Measurements from ENCODE around the gene ZNF394. TPM values are rescaled to one million over a fixed set of nuclear protein-coding genes. Genes with fewer than 3 reads are reported as not detected.
"Not testable (repeated sequence)": the region's sequence is repeated elsewhere in the genome, so short reads cannot be mapped to it uniquely, and the experiment has no call there.

Gene ZNF394
- 10 to 100 TPM; 10.8 to 20.2 TPM for total RNA-seq

DNA sequence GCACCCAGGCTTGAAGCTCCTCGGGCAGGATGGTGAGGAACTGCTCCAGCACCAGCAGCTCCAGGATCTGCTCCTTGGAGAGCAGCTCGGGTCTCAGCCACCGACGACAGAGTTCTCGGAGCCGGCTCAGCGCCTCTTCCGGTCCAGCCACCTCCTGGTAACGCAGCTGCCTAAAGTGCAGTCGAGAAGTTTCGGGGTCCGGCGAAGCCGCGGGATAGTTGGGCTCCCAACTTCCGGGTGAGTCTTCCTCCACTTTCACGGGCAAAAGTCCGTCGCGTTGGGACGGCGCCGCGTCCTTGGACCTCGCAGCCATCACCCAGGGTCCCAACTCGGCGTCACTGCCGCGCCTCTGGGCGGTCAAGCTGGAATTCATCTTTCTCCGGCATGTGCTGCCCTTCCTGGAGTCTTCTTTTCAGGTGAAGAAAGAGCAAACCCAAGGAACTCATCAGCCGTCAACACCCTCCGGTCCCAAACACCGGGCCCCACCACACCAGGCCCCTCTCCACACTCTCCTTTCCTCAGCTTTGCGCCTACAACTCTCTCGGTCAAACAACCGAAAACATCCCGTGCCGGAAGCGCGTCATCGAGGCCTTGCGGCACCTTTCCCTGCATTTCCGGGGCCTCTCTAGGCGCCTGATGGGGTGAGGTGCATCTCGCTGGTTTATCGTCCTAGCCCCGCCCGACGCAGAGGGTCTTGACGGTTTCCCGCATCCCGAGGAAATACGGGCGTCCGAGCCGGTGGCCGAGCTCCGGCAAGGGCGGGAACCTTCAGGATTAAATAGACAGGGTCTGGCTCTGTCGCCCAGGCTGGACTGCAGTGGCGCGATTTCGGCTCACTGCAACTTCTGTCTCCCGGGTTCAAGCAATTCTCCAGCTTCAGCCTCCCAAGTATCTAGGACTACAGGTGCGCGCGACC, at the start of gene ZNF394:
Gene ZNF394, minus strand, starts transcription at position 561 of the 916 bp plus-strand sequence. Its CDS starts 188 bp downstream, at position 373.
- Histone ChIP-seq H3K4me3 (peak within 1 kb of the TSS; percentile 75 to 80), H3K4me1 (peaks cover 0 to 26% of the 10 kb centered on the region in 2 donors), H3K36me3 (peaks cover 27% of the 10 kb centered on the region), H3K9me3 (peaks cover 0 to 1% of the 10 kb centered on the region in 2 donors), H3K27me3 (no peaks in the 10 kb centered on the region), H3K27ac (peak within 1 kb of the TSS; percentile 92 to 93)
- DNase-seq (ENCODE audit: low spot score) = peak; percentile 92
- TF ChIP-seq, protein P1, sequence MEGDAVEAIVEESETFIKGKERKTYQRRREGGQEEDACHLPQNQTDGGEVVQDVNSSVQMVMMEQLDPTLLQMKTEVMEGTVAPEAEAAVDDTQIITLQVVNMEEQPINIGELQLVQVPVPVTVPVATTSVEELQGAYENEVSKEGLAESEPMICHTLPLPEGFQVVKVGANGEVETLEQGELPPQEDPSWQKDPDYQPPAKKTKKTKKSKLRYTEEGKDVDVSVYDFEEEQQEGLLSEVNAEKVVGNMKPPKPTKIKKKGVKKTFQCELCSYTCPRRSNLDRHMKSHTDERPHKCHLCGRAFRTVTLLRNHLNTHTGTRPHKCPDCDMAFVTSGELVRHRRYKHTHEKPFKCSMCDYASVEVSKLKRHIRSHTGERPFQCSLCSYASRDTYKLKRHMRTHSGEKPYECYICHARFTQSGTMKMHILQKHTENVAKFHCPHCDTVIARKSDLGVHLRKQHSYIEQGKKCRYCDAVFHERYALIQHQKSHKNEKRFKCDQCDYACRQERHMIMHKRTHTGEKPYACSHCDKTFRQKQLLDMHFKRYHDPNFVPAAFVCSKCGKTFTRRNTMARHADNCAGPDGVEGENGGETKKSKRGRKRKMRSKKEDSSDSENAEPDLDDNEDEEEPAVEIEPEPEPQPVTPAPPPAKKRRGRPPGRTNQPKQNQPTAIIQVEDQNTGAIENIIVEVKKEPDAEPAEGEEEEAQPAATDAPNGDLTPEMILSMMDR (IDR thresholded peaks at IDR 0.05) = no peak

DNA sequence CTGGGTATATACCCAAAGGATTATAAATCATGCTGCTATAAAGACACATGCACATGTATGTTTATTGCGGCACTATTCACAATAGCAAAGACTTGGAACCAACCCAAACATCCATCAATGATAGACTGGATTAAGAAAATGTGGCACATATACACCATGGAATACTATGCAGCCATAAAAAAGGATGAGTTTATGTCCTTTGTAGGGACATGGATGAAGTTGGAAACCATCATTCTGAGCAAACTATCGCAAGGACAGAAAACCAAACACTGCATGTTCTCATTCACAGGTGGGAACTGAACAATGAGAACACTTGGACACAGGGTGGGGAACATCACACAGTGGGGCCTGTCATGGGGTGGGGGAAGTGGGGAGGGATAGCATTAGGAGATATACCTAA, 49.5 kb upstream of the ZNF394 start:
- peaks cover 15% of the 10 kb centered on the region for H3K36me3 ChIP-seq
- H3K4me1 ChIP-seq = peaks cover 0 to 19% of the 10 kb centered on the region in 2 donors
- H3K9me3 ChIP-seq; H3K4me3 ChIP-seq; DNase-seq (ENCODE audit: low spot score); H3K27me3 ChIP-seq; H3K27ac ChIP-seq: not testable (repeated sequence)

DNA sequence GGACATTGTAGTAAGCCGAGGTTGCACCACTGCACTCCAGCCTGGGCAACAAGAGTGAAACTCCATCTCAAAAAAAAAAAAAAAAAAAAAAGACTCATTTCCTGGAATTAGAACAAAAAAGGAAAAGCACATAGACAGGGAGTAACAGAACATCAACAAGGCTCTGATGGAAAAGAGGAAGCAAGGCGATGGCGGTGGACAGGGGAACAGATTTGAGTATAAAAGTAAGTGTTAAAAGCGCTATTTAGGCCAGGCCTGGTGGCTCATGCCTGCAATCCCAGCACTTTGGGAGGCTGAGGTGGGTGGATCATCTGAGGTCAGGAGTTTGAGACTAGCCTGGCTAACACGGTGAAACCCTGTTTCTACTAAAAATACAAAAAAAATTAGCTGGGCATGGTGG, 45.2 kb upstream of the ZNF394 start:
- not testable (repeated sequence) for DNase-seq (ENCODE audit: low spot score); H3K4me3 ChIP-seq; H3K4me1 ChIP-seq; H3K27ac ChIP-seq; H3K27me3 ChIP-seq
- H3K9me3 ChIP-seq = peaks cover 4 to 20% of the 10 kb centered on the region in 2 donors
- peaks cover 15% of the 10 kb centered on the region for H3K36me3 ChIP-seq

DNA sequence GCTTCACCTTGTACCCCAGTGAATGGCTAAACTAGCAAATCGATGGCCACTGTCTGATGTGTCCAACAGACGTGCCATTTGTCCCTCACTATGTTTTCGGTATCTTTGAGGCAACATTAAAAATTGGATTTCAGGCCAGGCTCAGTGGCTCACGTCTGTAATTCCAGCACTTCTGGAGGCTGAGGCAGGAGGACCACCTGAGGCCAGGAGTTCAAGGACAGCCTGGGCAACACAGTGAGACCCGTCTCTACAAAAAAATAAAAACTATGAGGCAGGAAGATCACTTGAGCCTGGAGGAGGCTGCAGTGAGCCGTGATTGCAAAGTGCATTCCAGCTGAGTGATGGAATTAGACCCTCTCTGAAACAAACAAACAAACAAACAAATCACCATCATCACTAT, 43.8 kb upstream of the ZNF394 start:
- H3K9me3 ChIP-seq = peaks cover 5 to 28% of the 10 kb centered on the region in 2 donors
- TF ChIP-seq, protein P1 (IDR thresholded peaks at IDR 0.05) = no peak

DNA sequence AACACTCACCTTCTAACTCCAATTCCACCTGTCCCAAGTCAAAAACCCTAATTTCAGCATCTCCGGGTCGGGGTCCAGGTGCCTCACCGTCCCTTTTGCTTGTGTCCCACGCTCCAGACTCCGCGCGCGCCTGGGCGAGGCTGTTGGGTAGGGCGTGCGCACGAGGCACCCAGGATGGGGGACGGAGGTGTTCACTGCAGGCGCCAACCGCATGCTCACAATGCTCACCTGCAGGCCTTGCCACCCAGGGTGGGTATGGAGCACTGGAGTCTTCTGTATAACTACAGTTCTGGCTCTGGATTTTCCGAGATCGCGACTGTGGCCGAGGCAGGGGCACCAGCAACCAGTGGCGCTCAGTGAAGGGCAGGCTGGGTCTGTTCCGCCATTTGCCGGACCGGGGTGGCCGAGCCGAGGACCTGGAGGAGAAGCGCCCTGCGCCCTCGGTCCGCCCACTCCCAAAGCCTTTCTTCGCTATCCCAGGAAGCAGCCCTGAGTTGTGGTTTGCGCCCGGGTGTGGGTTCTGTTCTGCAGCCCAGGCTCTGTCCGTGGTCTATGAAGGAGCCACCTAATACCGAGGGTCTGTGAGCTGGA, 43.1 kb upstream of the ZNF394 start:
- Histone ChIP-seq H3K27ac (no peak overlapping the region), H3K27me3 (no peaks in the 10 kb centered on the region), H3K36me3 (peaks cover 13% of the 10 kb centered on the region), H3K4me1 (no peaks in the 10 kb centered on the region), H3K9me3 (peaks cover 5 to 28% of the 10 kb centered on the region in 2 donors), H3K4me3 (no peak overlapping the region)
- DNase-seq (ENCODE audit: low spot score) = no peak
- TF ChIP-seq, protein P1 (IDR thresholded peaks at IDR 0.05) = no peak

More for the DNA sequence above, 43.8 kb upstream of the ZNF394 start:
- DNase-seq (ENCODE audit: low spot score) = no peak
- no peaks in the 10 kb centered on the region for H3K27me3 ChIP-seq
- H3K4me1 ChIP-seq = no peaks in the 10 kb centered on the region
- H3K36me3 ChIP-seq = peaks cover 15% of the 10 kb centered on the region
- H3K27ac ChIP-seq = no peak overlapping the region
- H3K4me3 ChIP-seq = no peak overlapping the region

DNA sequence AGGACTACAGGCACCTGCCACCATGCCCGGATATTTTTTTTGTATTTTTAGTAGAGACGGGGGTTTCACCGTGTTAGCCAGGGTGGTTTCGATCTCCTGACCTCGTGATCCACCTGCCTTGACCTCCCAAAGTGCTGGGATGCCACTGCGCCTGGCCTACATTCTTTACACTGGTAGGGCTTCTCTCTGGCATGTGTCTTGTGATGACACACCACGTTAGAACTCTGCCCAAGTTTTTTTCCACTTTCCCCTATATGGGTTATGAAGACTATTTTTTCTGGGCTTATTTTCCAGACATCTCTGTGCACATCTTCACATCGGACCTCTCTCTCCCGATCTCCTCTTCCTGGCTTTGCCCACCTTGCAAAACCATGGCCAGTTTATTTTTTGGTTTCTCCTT, 41.1 kb upstream of the ZNF394 start:
- Histone ChIP-seq H3K4me1 (no peaks in the 10 kb centered on the region), H3K4me3 (no peak overlapping the region), H3K36me3 (no peaks in the 10 kb centered on the region), H3K27ac (no peak overlapping the region), H3K27me3 (no peaks in the 10 kb centered on the region), H3K9me3 (peaks cover 5 to 24% of the 10 kb centered on the region in 2 donors)
- TF ChIP-seq, protein P1 (IDR thresholded peaks at IDR 0.05) = no peak
- DNase-seq (ENCODE audit: low spot score) = no peak

Measured in right atrium auricular region (tissue), 2 donors.